Calu3 (cell line): ENCODE results near the gene SAXO2. TPM values are rescaled to one million over a fixed set of nuclear protein-coding genes. Genes with fewer than 3 reads are reported as not detected.
"Not testable (repeated sequence)": the region's sequence is repeated elsewhere in the genome, so short reads cannot be mapped to it uniquely, and the experiment has no call there.

Experiments used
- BruUV-seq: library from RNA; stranded (reverse); fragments of 400-500 nt; replicated peaks from 2 replicates; lab custom pipeline; 2021; lab: Mats Ljungman, UMichigan
- CTCF ChIA-PET: fragments of 300-600 bp; sonication (Branson Sonifier 250); formaldehyde crosslinking; loops from one replicate; lab custom pipeline; 2022; ENCODE audit warnings: antibody characterized with exemption; lab: Charles Lee
- DNase-seq: peaks from one replicate; pipeline ENCODE4 v3.0.0; 2022
- H3K27ac Mint-ChIP-seq: one replicate; pipeline ENCODE4 v1.8.0; 2022; ENCODE audit warnings: mixed read lengths; ENCODE audit not compliant: unreplicated experiment
- H3K27me3 Mint-ChIP-seq: one replicate; pipeline ENCODE4 v1.8.0; 2022; ENCODE audit warnings: mixed read lengths; ENCODE audit not compliant: unreplicated experiment
- H3K36me3 Mint-ChIP-seq: one replicate; pipeline ENCODE4 v1.8.0; 2022; ENCODE audit warnings: mild to moderate bottlenecking, moderate library complexity, mixed read lengths; ENCODE audit not compliant: insufficient read depth, unreplicated experiment
- H3K4me1 Mint-ChIP-seq: one replicate; pipeline ENCODE4 v1.8.0; 2022; ENCODE audit warnings: mild to moderate bottlenecking, low read depth, mixed read lengths; ENCODE audit not compliant: unreplicated experiment
- H3K4me3 Mint-ChIP-seq: one replicate; pipeline ENCODE4 v1.8.0; 2022; ENCODE audit warnings: mild to moderate bottlenecking, low read depth, moderate library complexity, mixed read lengths; ENCODE audit not compliant: unreplicated experiment
- H3K9me3 Mint-ChIP-seq: one replicate; pipeline ENCODE4 v1.8.0; 2022; ENCODE audit warnings: low read depth, mixed read lengths; ENCODE audit not compliant: unreplicated experiment
- intact Hi-C: fragments of 100-400 bp; cut with micrococcal nuclease; formaldehyde crosslinking; loops from one replicate; pipeline ENCODE4 v1.10.0; 2022; ENCODE audit not compliant: unreplicated experiment
- total RNA-seq: library from RNA; stranded (reverse); gene quantifications from 2 replicates; pipeline ENCODE4 v1.2.3, GENCODE V29; 2022
- TF ChIP-seq, protein P1 (sequence below): fragments of 200-600 bp; IDR thresholded peaks from one replicate; pipeline ENCODE4 v1.8.0; 2022; ENCODE audit warnings: antibody characterized with exemption; ENCODE audit not compliant: unreplicated experiment

The SAXO2 gene
- total RNA-seq, 1 experiment from 2014 or later, result 5.3 TPM

GRCh38 chr15:82248261-82248660 lies 14.4 kb upstream of the SAXO2 start:
- intact Hi-C loops, H3K4me3 Mint-ChIP-seq, H3K4me1 Mint-ChIP-seq, H3K27me3 Mint-ChIP-seq, BruUV-seq, H3K9me3 Mint-ChIP-seq, DNase-seq, H3K36me3 Mint-ChIP-seq, H3K27ac Mint-ChIP-seq: not testable (repeated sequence)
- CTCF ChIA-PET, result interaction anchor here (0.6 kb wide), 2 partner anchors 103 to 203 kb away, joined by 3 to 6 read pairs; partner anchors contain the start of gene MEX3B

GRCh38 chr15:82261566-82262421 lies 824 bp upstream of the SAXO2 start:
- BruUV-seq, DNase-seq, H3K27me3 Mint-ChIP-seq, intact Hi-C loops, H3K9me3 Mint-ChIP-seq: not testable (repeated sequence)
- peak overlapping the region; percentile 88 for H3K4me3 Mint-ChIP-seq
- H3K27ac Mint-ChIP-seq, result peak overlapping the region; percentile 83
- peaks cover 25% of the 10 kb centered on the region for H3K36me3 Mint-ChIP-seq
- peaks cover 12% of the 10 kb centered on the region for H3K4me1 Mint-ChIP-seq
- CTCF ChIA-PET, result interaction anchor here (0.6 kb wide), 1 partner anchor 382 kb away, joined by 3 read pairs; no protein-coding TSS in a partner anchor

DNA sequence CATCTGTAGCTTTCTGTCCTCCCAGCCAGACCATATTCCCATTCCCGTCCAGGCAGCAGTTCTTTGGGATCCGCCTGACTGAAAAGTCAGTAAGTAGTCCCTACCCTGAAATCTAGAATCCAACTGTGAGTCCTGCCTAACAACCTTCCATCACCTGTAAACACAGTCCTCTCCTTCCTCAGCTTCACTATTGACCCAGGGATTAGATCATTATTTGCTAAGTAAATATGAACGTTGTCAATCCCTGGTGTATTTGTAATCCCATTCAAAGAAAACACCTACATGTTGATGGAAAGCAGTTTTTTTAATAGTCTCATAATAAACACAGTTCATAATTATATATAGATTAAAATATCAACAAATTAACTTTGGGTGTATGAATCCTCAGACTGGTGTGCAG lies 732 bp downstream of the SAXO2 start:
- no TSS peak for BruUV-seq
- CTCF ChIA-PET, result no interaction called here
- peak; percentile 12 for DNase-seq
- peaks cover 19% of the 10 kb centered on the region for H3K36me3 Mint-ChIP-seq
- peaks cover 12% of the 10 kb centered on the region for H3K4me1 Mint-ChIP-seq
- H3K27ac Mint-ChIP-seq, result peak overlapping the region; percentile 83
- intact Hi-C loops, result no loop called here
- no peaks in the 10 kb centered on the region for H3K27me3 Mint-ChIP-seq
- H3K4me3 Mint-ChIP-seq, result peak overlapping the region; percentile 88
- H3K9me3 Mint-ChIP-seq, result no peaks in the 10 kb centered on the region
- TF ChIP-seq, protein P1, sequence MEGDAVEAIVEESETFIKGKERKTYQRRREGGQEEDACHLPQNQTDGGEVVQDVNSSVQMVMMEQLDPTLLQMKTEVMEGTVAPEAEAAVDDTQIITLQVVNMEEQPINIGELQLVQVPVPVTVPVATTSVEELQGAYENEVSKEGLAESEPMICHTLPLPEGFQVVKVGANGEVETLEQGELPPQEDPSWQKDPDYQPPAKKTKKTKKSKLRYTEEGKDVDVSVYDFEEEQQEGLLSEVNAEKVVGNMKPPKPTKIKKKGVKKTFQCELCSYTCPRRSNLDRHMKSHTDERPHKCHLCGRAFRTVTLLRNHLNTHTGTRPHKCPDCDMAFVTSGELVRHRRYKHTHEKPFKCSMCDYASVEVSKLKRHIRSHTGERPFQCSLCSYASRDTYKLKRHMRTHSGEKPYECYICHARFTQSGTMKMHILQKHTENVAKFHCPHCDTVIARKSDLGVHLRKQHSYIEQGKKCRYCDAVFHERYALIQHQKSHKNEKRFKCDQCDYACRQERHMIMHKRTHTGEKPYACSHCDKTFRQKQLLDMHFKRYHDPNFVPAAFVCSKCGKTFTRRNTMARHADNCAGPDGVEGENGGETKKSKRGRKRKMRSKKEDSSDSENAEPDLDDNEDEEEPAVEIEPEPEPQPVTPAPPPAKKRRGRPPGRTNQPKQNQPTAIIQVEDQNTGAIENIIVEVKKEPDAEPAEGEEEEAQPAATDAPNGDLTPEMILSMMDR, result no peak

DNA sequence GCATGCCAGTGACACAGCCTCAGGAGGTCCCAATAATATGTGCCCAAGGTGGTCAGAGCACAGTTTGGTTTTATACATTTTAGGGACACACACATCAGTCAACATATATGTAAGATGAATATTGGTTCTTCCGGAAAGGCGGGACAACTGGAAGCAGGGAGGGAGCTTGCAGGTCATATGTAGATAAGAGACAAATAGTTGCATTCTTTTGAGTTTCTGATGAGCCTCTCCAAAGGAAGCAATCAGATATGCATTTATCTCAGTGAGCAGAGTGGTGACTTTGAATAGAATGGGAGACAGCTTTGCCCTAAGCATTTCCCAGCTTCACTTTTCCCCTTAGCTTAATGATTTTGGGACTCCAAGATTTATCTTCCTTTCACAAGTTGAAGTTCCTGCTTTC lies 4.5 kb downstream of the SAXO2 start:
- H3K27ac Mint-ChIP-seq, intact Hi-C loops, H3K4me3 Mint-ChIP-seq, H3K9me3 Mint-ChIP-seq, BruUV-seq, H3K4me1 Mint-ChIP-seq, DNase-seq, H3K27me3 Mint-ChIP-seq, CTCF ChIA-PET: not testable (repeated sequence)
- H3K36me3 Mint-ChIP-seq, result peaks cover 14% of the 10 kb centered on the region

DNA sequence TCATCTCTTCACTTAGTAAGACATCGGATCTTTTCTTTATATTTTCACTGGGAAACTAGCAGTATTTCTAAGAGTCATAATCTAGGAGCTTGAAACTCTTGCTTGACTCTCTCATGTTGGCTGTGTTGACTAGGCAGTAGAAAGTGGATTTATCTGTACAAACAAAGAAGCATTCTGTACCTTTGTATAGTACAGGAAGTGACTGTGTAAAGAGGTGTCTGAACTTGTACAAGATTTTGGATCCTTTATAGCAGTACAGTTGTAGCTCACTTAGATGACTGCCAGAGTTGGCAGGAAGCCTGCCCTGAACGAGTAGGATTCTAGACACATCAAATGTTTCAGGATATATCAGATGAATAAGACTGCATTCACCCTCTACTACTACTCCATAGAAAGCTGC lies 5.8 kb downstream of the SAXO2 start:
- H3K36me3 Mint-ChIP-seq, H3K4me1 Mint-ChIP-seq, H3K9me3 Mint-ChIP-seq, H3K4me3 Mint-ChIP-seq, DNase-seq, H3K27ac Mint-ChIP-seq, H3K27me3 Mint-ChIP-seq, intact Hi-C loops, BruUV-seq: not testable (repeated sequence)
- CTCF ChIA-PET, result interaction anchor here (0.6 kb wide), 1 partner anchor 699 kb away, joined by 3 read pairs; no protein-coding TSS in a partner anchor

DNA sequence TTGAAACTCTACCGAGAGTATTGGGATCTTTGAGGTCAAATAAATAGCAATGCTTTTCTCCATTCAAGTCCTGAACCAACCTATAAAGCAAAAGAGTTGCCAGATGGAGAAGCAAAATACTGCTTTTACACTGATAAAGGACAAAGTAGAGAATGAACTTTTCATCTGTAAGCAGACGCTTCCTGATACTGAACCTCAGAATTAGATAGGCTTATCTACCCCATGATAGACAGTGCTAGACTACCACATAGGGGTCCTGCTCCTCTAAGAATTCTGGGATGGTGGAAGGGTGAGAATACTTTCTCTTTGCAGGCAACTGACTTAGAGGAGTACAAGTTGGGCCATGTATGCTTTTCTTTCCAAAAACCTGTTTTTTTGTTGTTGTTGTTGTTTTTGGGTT lies 9.5 kb downstream of the SAXO2 start:
- CTCF ChIA-PET, result no interaction called here
- Mint-ChIP-seq H3K9me3 (no peaks in the 10 kb centered on the region), H3K4me3 (no peak overlapping the region), H3K27ac (no peak overlapping the region), H3K4me1 (no peaks in the 10 kb centered on the region), H3K36me3 (no peaks in the 10 kb centered on the region), H3K27me3 (no peaks in the 10 kb centered on the region)
- TF ChIP-seq, protein P1, result no peak
- intact Hi-C loops, result no loop called here
- no peak for DNase-seq
- no TSS peak for BruUV-seq
